MCF 10A (cell line): Measurements from ENCODE around the gene SH3RF2. TPM values are rescaled to one million over a fixed set of nuclear protein-coding genes. Genes with fewer than 3 reads are reported as not detected.

ENCODE experiments used
- BruUV-seq: library from RNA; stranded (reverse); fragments of 400-500 nt; replicated peaks from 2 replicates; lab custom pipeline; 2021; lab: Mats Ljungman, UMichigan
- CTCF ChIA-PET: fragments of 300-600 bp; sonication (Branson Sonifier 250); formaldehyde crosslinking; extraction: SDS; loops from one replicate; lab custom pipeline; 2021; ENCODE audit warnings: antibody characterized with exemption, inconsistent platforms; lab: Yijun Ruan, JAX
- POLR2A ChIA-PET: fragments of 300-600, 350-650 bp; sonication (Branson Sonifier 250); formaldehyde crosslinking; extraction: SDS; loops from one replicate; lab custom pipeline; 2020; ENCODE audit warnings: antibody characterized with exemption, inconsistent platforms; lab: Yijun Ruan, JAX
- DNase-seq: peaks from one replicate; pipeline ENCODE4 v3.0.0-alpha.2; 2018; ENCODE audit not compliant: unreplicated experiment
- H3K27ac Mint-ChIP-seq: one replicate; pipeline ENCODE4 v1.8.0; 2022; ENCODE audit warnings: mild to moderate bottlenecking, low read depth, mixed read lengths; ENCODE audit not compliant: unreplicated experiment
- H3K27me3 Mint-ChIP-seq: one replicate; pipeline ENCODE4 v1.8.0; 2022; ENCODE audit warnings: mixed read lengths; ENCODE audit not compliant: insufficient read depth, unreplicated experiment
- H3K36me3 Mint-ChIP-seq: one replicate; pipeline ENCODE4 v1.8.0; 2022; ENCODE audit warnings: mild to moderate bottlenecking, moderate library complexity, mixed read lengths; ENCODE audit not compliant: insufficient read depth, unreplicated experiment
- H3K4me1 Mint-ChIP-seq: one replicate; pipeline ENCODE4 v1.8.0; 2022; ENCODE audit warnings: mixed read lengths; ENCODE audit not compliant: insufficient read depth, unreplicated experiment
- H3K4me3 Mint-ChIP-seq: one replicate; pipeline ENCODE4 v1.8.0; 2022; ENCODE audit warnings: mild to moderate bottlenecking, moderate library complexity, mixed read lengths; ENCODE audit not compliant: unreplicated experiment
- H3K9me3 Mint-ChIP-seq: one replicate; pipeline ENCODE4 v1.8.0; 2022; ENCODE audit warnings: mixed read lengths; ENCODE audit not compliant: unreplicated experiment
- CTCF ChIP-seq: fragments of 200-600 bp; IDR thresholded peaks from one replicate; pipeline ENCODE4 v1.8.0; 2022; ENCODE audit warnings: antibody characterized with exemption, mild to moderate bottlenecking; ENCODE audit not compliant: unreplicated experiment
- intact Hi-C: fragments of 100-400 bp; cut with micrococcal nuclease; formaldehyde crosslinking; loops from 2 replicates; pipeline ENCODE4 v1.14.1; 2022
- total RNA-seq: library from RNA; stranded (reverse); gene quantifications from 2 replicates; pipeline ENCODE4 v1.2.3, GENCODE V29; 2022

The SH3RF2 gene
- total RNA-seq, 1 experiment from 2014 or later, result 29.6 TPM

DNA sequence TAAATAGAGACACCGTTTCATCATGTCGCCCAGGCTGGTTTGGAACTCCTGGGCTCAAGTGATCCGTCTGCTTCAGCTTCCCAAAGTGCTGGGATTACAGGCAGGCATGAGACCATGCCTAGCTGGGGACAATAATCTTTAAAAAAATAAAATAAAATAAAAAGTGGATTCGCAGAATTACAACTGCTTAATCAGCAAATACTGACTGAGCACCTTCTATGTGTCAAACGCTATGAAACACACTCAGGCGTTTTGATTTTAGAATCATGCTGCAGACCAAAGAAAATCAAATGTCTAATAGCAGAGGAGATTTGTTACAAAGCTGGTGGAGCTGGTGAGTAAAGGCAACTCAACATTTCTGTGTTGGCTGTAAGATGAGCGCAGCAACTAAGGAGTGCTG, 22.7 kb upstream of the SH3RF2 start:
- H3K36me3 Mint-ChIP-seq, result no peaks in the 10 kb centered on the region
- POLR2A ChIA-PET, result interaction anchor here (0.6 kb wide), 1 partner anchor 25 kb away, joined by 3 read pairs; no protein-coding TSS in a partner anchor
- no peaks in the 10 kb centered on the region for H3K27me3 Mint-ChIP-seq
- DNase-seq, result no peak
- CTCF ChIA-PET, result interaction anchor here (0.6 to 1.3 kb wide), 4 partner anchors 12 to 135 kb away, joined by 3 to 5 read pairs (median 4); no protein-coding TSS in a partner anchor
- H3K4me3 Mint-ChIP-seq, result no peak overlapping the region
- H3K9me3 Mint-ChIP-seq, result no peaks in the 10 kb centered on the region
- TF ChIP-seq CTCF, result no peak
- peaks cover 12% of the 10 kb centered on the region for H3K4me1 Mint-ChIP-seq
- H3K27ac Mint-ChIP-seq, result no peak overlapping the region
- intact Hi-C loops, result no loop called here
- BruUV-seq, result no TSS peak

DNA sequence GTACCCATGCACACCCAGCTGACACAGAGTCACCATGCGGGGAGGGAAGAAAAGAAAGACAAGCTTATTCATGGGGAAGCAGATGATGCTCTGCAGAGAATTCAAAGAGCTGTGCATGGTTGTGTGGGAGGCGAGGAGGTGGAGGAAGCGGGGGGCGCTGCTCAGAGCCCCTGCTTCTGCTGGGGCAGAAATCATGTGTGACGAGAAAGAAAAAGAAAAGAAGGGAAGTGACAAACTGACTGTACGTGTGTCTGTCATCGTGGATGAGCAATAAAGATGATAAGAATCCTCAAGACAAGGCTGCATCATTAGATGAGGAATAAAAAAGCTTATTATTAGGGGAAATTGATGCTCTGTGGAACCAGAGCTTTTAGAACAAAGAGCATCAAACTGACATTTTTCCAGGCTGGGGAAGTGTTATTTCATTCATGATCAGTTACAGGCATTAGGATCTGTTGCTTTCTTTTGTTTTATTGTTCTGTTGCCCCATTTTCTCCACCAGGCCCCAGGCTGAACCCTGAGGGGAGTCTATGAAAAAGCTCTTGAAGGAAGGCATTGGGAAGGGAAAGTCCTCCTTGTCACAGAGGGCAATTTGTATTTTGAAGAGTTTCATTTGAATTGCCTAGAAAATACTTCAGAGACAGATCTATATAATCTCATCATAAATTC, 20.3 kb upstream of the SH3RF2 start:
- intact Hi-C loops, result no loop called here
- no peaks in the 10 kb centered on the region for H3K9me3 Mint-ChIP-seq
- ChIA-PET POLR2A (interaction anchor here (0.6 to 1.0 kb wide), 2 partner anchors 9 to 105 kb away, joined by 3 to 4 read pairs; no protein-coding TSS in a partner anchor), CTCF (interaction anchor here (0.6 to 2.0 kb wide), 10 partner anchors 7 to 758 kb away, joined by 3 to 10 read pairs (median 5); partner anchors contain the start of gene SH3RF2)
- H3K4me3 Mint-ChIP-seq, result no peak overlapping the region
- H3K27ac Mint-ChIP-seq, result no peak overlapping the region
- peaks cover 14% of the 10 kb centered on the region for H3K4me1 Mint-ChIP-seq
- H3K27me3 Mint-ChIP-seq, result no peaks in the 10 kb centered on the region
- no peaks in the 10 kb centered on the region for H3K36me3 Mint-ChIP-seq
- DNase-seq, result no peak
- BruUV-seq, result no TSS peak
- no peak for TF ChIP-seq CTCF

DNA sequence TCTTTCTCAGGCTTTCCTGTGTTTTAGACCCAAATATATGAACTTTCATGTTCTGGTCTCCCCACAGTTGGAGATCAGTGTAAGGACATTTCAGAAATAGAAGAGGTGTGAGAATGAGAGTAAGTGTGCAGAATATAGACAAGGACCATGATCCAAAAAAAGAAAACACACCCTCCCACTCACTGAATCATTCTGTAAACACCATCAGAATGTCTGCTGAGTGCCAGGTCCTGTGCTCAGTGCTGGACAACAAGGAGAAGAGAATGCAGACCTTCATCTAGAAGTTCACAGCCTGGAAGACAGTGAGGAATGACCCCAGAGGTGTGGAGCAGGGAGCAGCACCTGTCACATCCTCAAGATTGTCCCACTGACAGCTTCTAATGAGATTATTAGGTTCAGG, 19.1 kb upstream of the SH3RF2 start:
- no peak overlapping the region for H3K27ac Mint-ChIP-seq
- H3K4me1 Mint-ChIP-seq, result peaks cover 25% of the 10 kb centered on the region
- H3K36me3 Mint-ChIP-seq, result no peaks in the 10 kb centered on the region
- H3K9me3 Mint-ChIP-seq, result no peaks in the 10 kb centered on the region
- no peaks in the 10 kb centered on the region for H3K27me3 Mint-ChIP-seq
- intact Hi-C loops, result no loop called here
- peak; percentile 46 for DNase-seq
- CTCF ChIA-PET, result interaction anchor here (0.7 to 2.0 kb wide), 4 partner anchors 9 to 1933 kb away, joined by 3 to 10 read pairs (median 6); no protein-coding TSS in a partner anchor
- POLR2A ChIA-PET, result no interaction called here
- no peak for TF ChIP-seq CTCF
- H3K4me3 Mint-ChIP-seq, result no peak overlapping the region
- no TSS peak for BruUV-seq

GRCh38 chr5:145918397-145918796, 18.0 kb upstream of the SH3RF2 start:
- CTCF ChIA-PET, result interaction anchor here (0.7 to 6.5 kb wide), 7 partner anchors 11 to 111 kb away, joined by 3 to 47 read pairs (median 4); no protein-coding TSS in a partner anchor
- intact Hi-C loops, result no loop called here
- H3K27ac Mint-ChIP-seq, result no peak overlapping the region
- POLR2A ChIA-PET, result interaction anchor here (0.6 to 1.4 kb wide), 3 partner anchors 18 to 68 kb away, joined by 3 to 4 read pairs (median 3); partner anchors contain the start of gene SH3RF2
- DNase-seq, result no peak
- H3K9me3 Mint-ChIP-seq, result no peaks in the 10 kb centered on the region
- H3K36me3 Mint-ChIP-seq, result no peaks in the 10 kb centered on the region
- H3K4me1 Mint-ChIP-seq, result peaks cover 27% of the 10 kb centered on the region
- BruUV-seq, result no TSS peak
- H3K27me3 Mint-ChIP-seq, result no peaks in the 10 kb centered on the region
- no peak for TF ChIP-seq CTCF
- H3K4me3 Mint-ChIP-seq, result no peak overlapping the region
